Activated T-cell treated with anti-CD3 and anti-CD28 coated beads, Interleukin-2, amount 50 U/mL, for 48 hours (primary cell): ENCODE measurements around the gene MX1.
"Not testable (repeated sequence)": the region's sequence is repeated elsewhere in the genome, so short reads cannot be mapped to it uniquely, and the experiment has no call there.

Experiments used
- DNase-seq, 2 experiments: peaks; one replicate each; pipeline ENCODE4 v3.0.0-alpha.2; 2020

Gene MX1

GRCh38 chr21:41407541-41408460, 18.2 kb upstream of the MX1 start:
- no peak for DNase-seq

- no peak for DNase-seq
Measured at GRCh38 chr21:41410361-41410760, 15.7 kb upstream of the MX1 start.

- no peak for DNase-seq
Measured at GRCh38 chr21:41410767-41411448, 15.1 kb upstream of the MX1 start.

- DNase-seq, result no peak
Measured at GRCh38 chr21:41411449-41412089, 14.5 kb upstream of the MX1 start.

- not testable (repeated sequence) for DNase-seq
Measured at GRCh38 chr21:41417505-41417904, 8.5 kb upstream of the MX1 start.

- DNase-seq, result peak in 1 of 2 experiments; percentile 4
Measured at GRCh38 chr21:41418393-41418792, 7.6 kb upstream of the MX1 start.

- peak in 1 of 2 experiments; percentile 7 for DNase-seq
Measured at GRCh38 chr21:41418956-41419680, 6.9 kb upstream of the MX1 start.

GRCh38 chr21:41419921-41420862, 5.8 kb upstream of the MX1 start:
- peak; percentile 48 to 55 for DNase-seq

GRCh38 chr21:41420998-41421397, 5.0 kb upstream of the MX1 start:
- peak in 1 of 2 experiments; percentile 9 for DNase-seq

- DNase-seq, result peak in 1 of 2 experiments; percentile 7
Measured at GRCh38 chr21:41422546-41423304, 3.3 kb upstream of the MX1 start.

- peak in 1 of 2 experiments; percentile 16 for DNase-seq
Measured at GRCh38 chr21:41423305-41423636, 2.8 kb upstream of the MX1 start.

GRCh38 chr21:41425588-41425953, 468 bp upstream of the MX1 start:
- DNase-seq, result no peak

GRCh38 chr21:41426676-41427404, 801 bp downstream of the MX1 start:
- peak in 1 of 2 experiments; percentile 24 for DNase-seq

- peak in 1 of 2 experiments; percentile 6 for DNase-seq
Measured at GRCh38 chr21:41427556-41427955, 1.5 kb downstream of the MX1 start.

GRCh38 chr21:41428311-41428710, 2.3 kb downstream of the MX1 start:
- DNase-seq, result no peak

- peak in 1 of 2 experiments; percentile 8 for DNase-seq
Measured at GRCh38 chr21:41428847-41429246, 2.8 kb downstream of the MX1 start.

GRCh38 chr21:41429305-41429704, 3.3 kb downstream of the MX1 start:
- DNase-seq, result no peak

GRCh38 chr21:41429925-41430491, 4.0 kb downstream of the MX1 start:
- peak in 1 of 2 experiments; percentile 3 for DNase-seq

- no peak for DNase-seq
Measured at GRCh38 chr21:41431788-41432548, 5.9 kb downstream of the MX1 start.
